C4-2B (cell line): ENCODE data around the gene UNC5C.
A peak's percentile ranks its signal among the peaks of the same experiment; 100 is the strongest.
"Not testable (repeated sequence)": the region's sequence is repeated elsewhere in the genome, so short reads cannot be mapped to it uniquely, and the experiment has no call there.

Experiments used
- H3K27ac ChIP-seq: fragments of 450-650 bp; 2 replicates; pipeline ENCODE4 v1.5.1; 2017
- CTCF ChIP-seq: fragments of 450-650 bp; conservative IDR thresholded peaks from 2 replicates; pipeline ENCODE4 v1.5.1; 2017; ENCODE audit warnings: mild to moderate bottlenecking
- ZFX ChIP-seq: fragments of 450-650 bp; IDR thresholded peaks from 2 replicates; pipeline ENCODE4 v1.6.1; 2017

Gene UNC5C

DNA sequence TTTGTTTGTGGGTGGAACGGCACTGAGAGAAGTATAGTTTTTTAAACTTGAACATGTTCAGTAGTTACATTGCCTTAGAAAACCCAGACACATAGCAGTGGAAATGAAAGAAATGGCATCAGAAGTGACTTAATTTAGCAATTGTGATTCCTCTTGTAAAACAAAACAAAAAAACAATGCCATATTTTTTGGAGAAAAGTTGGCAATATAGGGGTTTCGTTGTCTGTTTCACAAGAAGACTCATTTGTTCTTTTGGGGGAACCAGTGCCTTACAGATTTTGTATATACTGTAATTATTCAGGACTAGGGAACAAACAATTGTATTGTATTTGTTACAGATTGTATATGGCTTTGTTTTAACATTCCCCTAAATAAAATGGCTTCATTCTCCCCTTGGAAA is 390.7 kb downstream of the UNC5C start:
- no peak for TF ChIP-seq ZFX

DNA sequence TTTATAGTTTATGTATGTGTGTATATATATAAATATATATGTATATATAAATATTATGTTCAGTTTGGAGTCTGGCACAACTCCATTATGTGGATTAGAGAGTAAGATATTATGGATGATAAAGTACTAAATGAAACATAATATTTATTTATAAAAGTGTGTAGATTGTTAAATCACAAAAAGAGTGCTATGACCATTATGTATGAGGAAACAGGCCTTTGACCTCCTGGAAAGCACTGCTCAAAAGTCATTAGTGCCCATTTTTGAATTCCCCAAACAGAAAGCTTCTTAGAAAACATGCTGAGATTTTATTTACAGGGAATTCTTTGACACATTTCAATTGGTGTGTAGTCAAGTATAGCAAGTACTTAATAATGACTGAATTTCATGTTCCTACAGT is 391.2 kb downstream of the UNC5C start:
- no peak overlapping the region for H3K27ac ChIP-seq
- TF ChIP-seq ZFX: no peak
- TF ChIP-seq CTCF: no peak

More for the DNA sequence above, 390.7 kb downstream of the UNC5C start:
- no peak overlapping the region for H3K27ac ChIP-seq

GRCh38 chr4:95156452-95156765 is 392.4 kb downstream of the UNC5C start:
- no peak overlapping the region for H3K27ac ChIP-seq
- TF ChIP-seq ZFX (no peak), CTCF (peak; percentile 58)

GRCh38 chr4:95155759-95156451 is 392.9 kb downstream of the UNC5C start:
- TF ChIP-seq ZFX (no peak), CTCF (peak; percentile 80)
- H3K27ac ChIP-seq: no peak overlapping the region

DNA sequence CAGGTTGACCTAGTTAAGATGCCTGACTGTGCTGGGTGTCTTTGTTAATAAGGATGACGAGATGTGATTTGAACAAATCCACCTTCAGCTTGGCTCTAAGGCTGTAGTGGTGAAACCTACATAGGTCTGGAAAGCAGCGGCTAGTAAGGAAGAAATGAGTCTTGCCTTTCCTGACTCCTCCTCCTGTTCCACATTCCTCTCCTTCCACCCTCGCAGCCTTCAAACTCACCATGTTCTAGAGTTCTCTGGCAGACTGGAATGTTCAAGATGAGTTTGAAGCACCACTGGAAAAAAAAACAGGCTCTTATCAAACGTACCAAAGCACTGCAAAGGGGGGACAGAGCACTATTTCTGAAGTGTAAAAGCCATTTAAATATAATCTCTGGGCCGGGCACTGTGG is 395.6 kb downstream of the UNC5C start:
- no peak overlapping the region for H3K27ac ChIP-seq
- TF ChIP-seq CTCF: no peak
- TF ChIP-seq ZFX: no peak

DNA sequence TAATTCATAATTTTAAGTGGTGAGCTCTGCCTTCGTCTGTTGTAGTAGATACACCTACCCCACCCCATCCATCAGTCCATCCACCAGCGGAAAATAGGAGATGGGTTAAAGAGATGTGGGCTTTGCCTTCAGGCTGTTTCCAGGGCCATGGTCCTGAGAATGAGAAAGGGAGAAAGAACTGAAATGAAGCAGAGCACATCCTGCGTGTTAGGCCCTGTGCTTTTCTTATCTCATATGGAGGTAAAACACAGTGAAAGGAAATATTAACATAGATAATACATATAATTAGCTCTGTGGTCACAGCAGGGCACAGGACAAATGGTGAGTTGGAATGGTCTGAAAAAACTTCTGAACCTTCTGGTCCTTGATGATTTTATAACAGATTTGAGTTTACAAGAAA is 397.5 kb downstream of the UNC5C start:
- TF ChIP-seq ZFX: no peak
- TF ChIP-seq CTCF: no peak
- H3K27ac ChIP-seq: no peak overlapping the region

DNA sequence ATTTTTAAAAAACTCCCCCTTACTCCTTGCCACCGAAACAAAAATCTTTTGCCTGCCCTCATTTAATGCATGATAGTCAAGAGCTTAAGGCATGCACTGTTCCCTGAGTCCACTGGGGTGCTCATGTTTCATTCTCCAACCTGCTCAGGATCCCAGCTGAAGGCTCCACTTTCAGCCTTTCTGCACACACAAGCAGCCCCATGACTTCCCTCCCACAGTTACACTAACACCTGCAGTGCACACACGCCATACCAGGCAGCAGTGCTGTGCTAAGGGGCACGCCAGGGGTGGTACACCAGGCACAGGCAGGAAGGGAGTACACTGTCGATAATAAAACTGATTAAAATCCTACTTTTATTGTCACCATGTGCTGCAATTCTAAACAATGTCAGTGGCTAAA is 405.8 kb downstream of the UNC5C start:
- TF ChIP-seq ZFX (no peak), CTCF (no peak)
- H3K27ac ChIP-seq: no peak overlapping the region

DNA sequence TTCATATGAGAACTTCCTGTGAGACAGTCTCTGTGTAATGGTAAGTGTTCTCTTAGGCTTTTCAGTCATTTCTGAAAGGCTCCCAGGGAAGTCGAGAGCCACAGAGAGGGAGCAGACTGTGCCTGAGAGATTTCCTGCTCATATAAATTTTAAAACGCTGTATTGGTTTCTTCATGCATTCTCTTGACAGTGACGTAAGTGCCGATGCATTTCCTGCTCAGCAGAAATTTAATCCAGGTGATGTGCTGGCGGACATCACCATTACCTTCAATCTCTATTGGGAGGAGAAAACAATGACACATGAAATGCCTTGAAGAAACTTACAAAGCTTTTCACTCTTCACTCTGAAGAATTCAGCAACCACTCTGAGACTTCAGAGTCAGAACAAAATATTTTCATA is 407.4 kb downstream of the UNC5C start:
- no peak overlapping the region for H3K27ac ChIP-seq
- TF ChIP-seq CTCF: no peak
- no peak for TF ChIP-seq ZFX

- H3K27ac ChIP-seq: not testable (repeated sequence)
Measured at GRCh38 chr4:95139424-95139823, 409.3 kb downstream of the UNC5C start.

GRCh38 chr4:95134016-95134415 is 414.8 kb downstream of the UNC5C start:
- H3K27ac ChIP-seq: not testable (repeated sequence)
